ES-I3 (cell line): ENCODE measurements around the gene TAF5L.
"Not testable (repeated sequence)": the region's sequence is repeated elsewhere in the genome, so short reads cannot be mapped to it uniquely, and the experiment has no call there.

Experiments used
- H3K36me3 ChIP-seq: 2 replicates; pipeline ENCODE4 v1.6.1; 2013; ENCODE audit warnings: mild to moderate bottlenecking, low read length, control low read depth, moderate library complexity; ENCODE audit not compliant: insufficient read depth
- H3K4me1 ChIP-seq: 2 replicates; pipeline ENCODE4 v1.6.1; 2013; ENCODE audit warnings: mild to moderate bottlenecking, control low read depth, low read length; ENCODE audit not compliant: insufficient read depth
- H3K9ac ChIP-seq: 2 replicates; pipeline ENCODE4 v1.6.1; 2013; ENCODE audit warnings: low read depth, mild to moderate bottlenecking, low read length, moderate library complexity
- H3K9me3 ChIP-seq: 2 replicates; pipeline ENCODE4 v1.6.1; 2013; ENCODE audit warnings: mild to moderate bottlenecking, low read length, moderate library complexity; ENCODE audit not compliant: control insufficient read depth, insufficient read depth

Gene TAF5L

GRCh38 chr1:229581485-229581884 is 44.4 kb downstream of the TAF5L start:
- Histone ChIP-seq H3K9ac (no peak overlapping the region), H3K4me1 (peaks cover 12% of the 10 kb centered on the region), H3K36me3 (no peaks in the 10 kb centered on the region)

GRCh38 chr1:229579059-229579673 is 46.8 kb downstream of the TAF5L start:
- peak overlapping the region; percentile 8; the same call in 1 of the 2 replicates for H3K9ac ChIP-seq
- H3K36me3 ChIP-seq, result no peaks in the 10 kb centered on the region
- peaks cover 12% of the 10 kb centered on the region for H3K4me1 ChIP-seq
- H3K9me3 ChIP-seq, result no peaks in the 10 kb centered on the region

More at GRCh38 chr1:229581485-229581884, 44.4 kb downstream of the TAF5L start:
- H3K9me3 ChIP-seq, result no peaks in the 10 kb centered on the region

GRCh38 chr1:229578168-229579058 is 47.5 kb downstream of the TAF5L start:
- Histone ChIP-seq H3K4me1 (peaks cover 12% of the 10 kb centered on the region), H3K9me3 (no peaks in the 10 kb centered on the region), H3K36me3 (no peaks in the 10 kb centered on the region), H3K9ac (no peak overlapping the region; the same call in 1 of the 2 replicates)

- Histone ChIP-seq H3K9ac (no peak overlapping the region), H3K4me1 (peaks cover 12% of the 10 kb centered on the region), H3K9me3 (no peaks in the 10 kb centered on the region), H3K36me3 (no peaks in the 10 kb centered on the region)
These were observed 51.1 kb downstream of the TAF5L start for GRCh38 chr1:229574679-229575442.

GRCh38 chr1:229572286-229572685 is 53.6 kb downstream of the TAF5L start:
- Histone ChIP-seq H3K9me3 (no peaks in the 10 kb centered on the region), H3K36me3 (no peaks in the 10 kb centered on the region), H3K4me1 (no peaks in the 10 kb centered on the region), H3K9ac (no peak overlapping the region)

- H3K9ac ChIP-seq, result no peak overlapping the region
- H3K4me1 ChIP-seq, result no peaks in the 10 kb centered on the region
- H3K36me3 ChIP-seq, result no peaks in the 10 kb centered on the region
- no peaks in the 10 kb centered on the region for H3K9me3 ChIP-seq
These were observed 54.9 kb downstream of the TAF5L start for GRCh38 chr1:229570891-229571516.

GRCh38 chr1:229570305-229570704 is 55.6 kb downstream of the TAF5L start:
- Histone ChIP-seq H3K36me3 (no peaks in the 10 kb centered on the region), H3K9me3 (no peaks in the 10 kb centered on the region), H3K9ac (no peak overlapping the region), H3K4me1 (no peaks in the 10 kb centered on the region)

- Histone ChIP-seq H3K36me3 (no peaks in the 10 kb centered on the region), H3K9ac (no peak overlapping the region), H3K9me3 (no peaks in the 10 kb centered on the region), H3K4me1 (peaks cover 12% of the 10 kb centered on the region)
These were observed 58.6 kb downstream of the TAF5L start for GRCh38 chr1:229567109-229567868.

GRCh38 chr1:229563701-229564100 is 62.2 kb downstream of the TAF5L start:
- Histone ChIP-seq H3K9me3 (no peaks in the 10 kb centered on the region), H3K36me3 (no peaks in the 10 kb centered on the region), H3K9ac (no peak overlapping the region), H3K4me1 (peaks cover 15% of the 10 kb centered on the region)

- Histone ChIP-seq H3K9me3 (no peaks in the 10 kb centered on the region), H3K9ac (no peak overlapping the region), H3K36me3 (no peaks in the 10 kb centered on the region), H3K4me1 (peaks cover 15% of the 10 kb centered on the region)
These were observed 62.7 kb downstream of the TAF5L start for GRCh38 chr1:229563241-229563640.

GRCh38 chr1:229562686-229563085 is 63.2 kb downstream of the TAF5L start:
- H3K36me3 ChIP-seq, result no peaks in the 10 kb centered on the region
- H3K9ac ChIP-seq, result no peak overlapping the region
- peaks cover 15% of the 10 kb centered on the region for H3K4me1 ChIP-seq

GRCh38 chr1:229561141-229561540 is 64.8 kb downstream of the TAF5L start:
- no peaks in the 10 kb centered on the region for H3K9me3 ChIP-seq
- H3K9ac ChIP-seq, result no peak overlapping the region
- no peaks in the 10 kb centered on the region for H3K36me3 ChIP-seq
- peaks cover 15% of the 10 kb centered on the region for H3K4me1 ChIP-seq

More at GRCh38 chr1:229562686-229563085, 63.2 kb downstream of the TAF5L start:
- no peaks in the 10 kb centered on the region for H3K9me3 ChIP-seq

- H3K4me1 ChIP-seq, result peaks cover 18% of the 10 kb centered on the region
- not testable (repeated sequence) for H3K36me3 ChIP-seq, H3K9me3 ChIP-seq, H3K9ac ChIP-seq
These were observed 65.8 kb downstream of the TAF5L start for GRCh38 chr1:229560124-229560523.
